IMR-90 (cell line): ENCODE results near the gene SESN3. TPM values are rescaled to one million over a fixed set of nuclear protein-coding genes. Genes with fewer than 3 reads are reported as not detected.

Source experiments
- ATAC-seq: fragments of 200-7000 bp; cut with Tn5 transposase; 2 replicates; pipeline ENCODE4 v1.9.1; 2020; ENCODE audit warnings: low read depth, mild to moderate bottlenecking, moderate library complexity
- BruUV-seq: library from RNA; stranded (reverse); fragments of 400-500 nt; replicated peaks from 2 replicates; lab custom pipeline; 2021; lab: Mats Ljungman, UMichigan
- CTCF ChIA-PET: fragments of 300-600 bp; formaldehyde crosslinking; extraction: SDS; loops from one replicate; lab custom pipeline; 2021; ENCODE audit warnings: antibody characterized with exemption; lab: Yijun Ruan, JAX
- POLR2A ChIA-PET: fragments of 300-600 bp; sonication (Branson Sonifier 250); formaldehyde crosslinking; loops from one replicate; lab custom pipeline; 2022; ENCODE audit warnings: antibody characterized with exemption; ENCODE audit not compliant: unreplicated experiment; lab: Charles Lee
- DNase-seq: peaks from one replicate; pipeline ENCODE4 v3.0.0; 2013
- H2AFZ ChIP-seq: replicated peaks from 2 replicates; pipeline ENCODE3; 2013; ENCODE audit warnings: low read length, mild to moderate bottlenecking; ENCODE audit not compliant: poor library complexity
- H2AK5ac ChIP-seq: 2 replicates; pipeline ENCODE4 v1.6.1; 2013; ENCODE audit warnings: low read depth, low read length, inconsistent platforms
- H2AK9ac ChIP-seq: replicated peaks from 2 replicates; pipeline ENCODE3; 2013; ENCODE audit warnings: mild to moderate bottlenecking, low read depth, low read length, moderate library complexity; ENCODE audit not compliant: poor library complexity
- H2BK120ac ChIP-seq: 2 replicates; pipeline ENCODE4 v1.6.1; 2013; ENCODE audit warnings: low read depth, low read length, inconsistent platforms
- H2BK15ac ChIP-seq: 3 replicates; pipeline ENCODE4 v1.6.1; 2013; ENCODE audit warnings: low read depth, low read length, inconsistent platforms
- H2BK20ac ChIP-seq: 2 replicates; pipeline ENCODE4 v1.6.1; 2013; ENCODE audit warnings: low read depth, mild to moderate bottlenecking, inconsistent platforms, low read length, moderate library complexity
- H2BK5ac ChIP-seq: 2 replicates; pipeline ENCODE4 v1.6.1; 2013; ENCODE audit warnings: mild to moderate bottlenecking, low read depth, low read length, inconsistent platforms; ENCODE audit not compliant: poor library complexity, severe bottlenecking
- H3K14ac ChIP-seq: replicated peaks from 2 replicates; pipeline ENCODE4 v1.6.1; 2013; ENCODE audit warnings: low read depth, low read length, inconsistent platforms
- H3K18ac ChIP-seq: 2 replicates; pipeline ENCODE4 v1.6.1; 2013; ENCODE audit warnings: low read depth, low read length, control low read depth
- H3K23ac ChIP-seq: 2 replicates; pipeline ENCODE4 v1.6.1; 2013; ENCODE audit warnings: low read depth, low read length, inconsistent platforms
- H3K27ac ChIP-seq: 2 replicates; pipeline ENCODE4 v1.5.1; 2013; ENCODE audit warnings: mild to moderate bottlenecking, control low read depth, low read length; ENCODE audit not compliant: insufficient read depth
- H3K27me3 ChIP-seq: 2 replicates; pipeline ENCODE4 v1.6.1; 2013; ENCODE audit warnings: low read length; ENCODE audit not compliant: control insufficient read depth, insufficient read depth
- H3K36me3 ChIP-seq: 2 replicates; pipeline ENCODE4 v1.6.1; 2013; ENCODE audit warnings: low read length, mixed read lengths; ENCODE audit not compliant: control insufficient read depth, insufficient read depth
- H3K4ac ChIP-seq: 2 replicates; pipeline ENCODE4 v1.6.1; 2013; ENCODE audit warnings: low read depth, low read length, inconsistent platforms
- H3K4me1 ChIP-seq: 2 replicates; pipeline ENCODE4 v1.6.1; 2013; ENCODE audit warnings: low read length, mixed read lengths; ENCODE audit not compliant: control insufficient read depth, insufficient read depth
- H3K4me2 ChIP-seq: 2 replicates; pipeline ENCODE4 v1.6.1; 2013; ENCODE audit warnings: low read depth, mild to moderate bottlenecking, control low read depth, low read length, moderate library complexity
- H3K4me3 ChIP-seq: 2 replicates; pipeline ENCODE4 v1.5.1; 2013; ENCODE audit warnings: low read depth, mild to moderate bottlenecking, control low read depth, low read length, moderate library complexity; ENCODE audit not compliant: insufficient read depth
- H3K56ac ChIP-seq: 2 replicates; pipeline ENCODE4 v1.6.1; 2013; ENCODE audit warnings: low read length, inconsistent platforms; ENCODE audit not compliant: insufficient read depth; ENCODE audit errors: extremely low read depth
- H3K79me1 ChIP-seq, 2 experiments: 2 replicates each; pipeline ENCODE4 v1.6.1; 2013; ENCODE audit warnings: low read length in 2 of 2, inconsistent platforms in 1 of 2, low read depth in 1 of 2
- H3K9ac ChIP-seq: 2 replicates; pipeline ENCODE4 v1.6.1; 2013; ENCODE audit warnings: low read depth, low read length, control low read depth
- H3K9me1 ChIP-seq: 2 replicates; pipeline ENCODE4 v1.6.1; 2013; ENCODE audit warnings: low read length, inconsistent platforms; ENCODE audit not compliant: insufficient read depth
- H3K9me3 ChIP-seq: 2 replicates; pipeline ENCODE4 v1.6.1; 2013; ENCODE audit warnings: low read length; ENCODE audit not compliant: control insufficient read depth, insufficient read depth
- H4K20me1 ChIP-seq: 2 replicates; pipeline ENCODE4 v1.6.1; 2013; ENCODE audit warnings: low read length, inconsistent platforms; ENCODE audit not compliant: insufficient read depth
- H4K5ac ChIP-seq: 2 replicates; pipeline ENCODE4 v1.6.1; 2013; ENCODE audit warnings: mild to moderate bottlenecking, low read depth, low read length, control low read depth
- H4K8ac ChIP-seq, 2 experiments: 2 replicates each; pipeline ENCODE4 v1.6.1; 2013; ENCODE audit warnings: low read depth in 2 of 2, low read length in 2 of 2, control low read depth in 1 of 2, inconsistent platforms in 1 of 2
- H4K91ac ChIP-seq: 2 replicates; pipeline ENCODE4 v1.6.1; 2013; ENCODE audit warnings: low read depth, low read length, inconsistent platforms; ENCODE audit not compliant: insufficient read depth
- MAZ ChIP-seq: IDR thresholded peaks from 2 replicates; pipeline ENCODE4 v1.6.1; 2012; ENCODE audit warnings: low read depth, mild to moderate bottlenecking, low read length, improper control_type of control experiment, moderate library complexity, borderline replicate concordance
- MXI1 ChIP-seq: IDR thresholded peaks from 2 replicates; pipeline ENCODE4 v1.6.1; 2012; ENCODE audit warnings: low read depth, mild to moderate bottlenecking, low read length, moderate library complexity, borderline replicate concordance
- WGBS, 2 experiments: methylation state at CpG; one replicate each; pipeline versions ENCODE4 v1.1.5 to v1.1.7; 2013; ENCODE audit warnings: missing lambda C conversion rate in 2 of 2; ENCODE audit not compliant: insufficient read length in 1 of 2; ENCODE audit errors: extremely low coverage in 2 of 2; 5-methylcytosine and 5-hydroxymethylcytosine counted together
- dilution Hi-C: fragments of 300-500 bp; cut with HindIII; formaldehyde crosslinking; loops from one replicate; pipeline ENCODE4 v1.14.3; 2018; ENCODE audit warnings: low sequenced_read_pairs; ENCODE audit not compliant: unreplicated experiment
- in situ Hi-C: fragments of 300-500 bp; cut with MboI; formaldehyde crosslinking; loops from 3 replicates; pipeline ENCODE4 v1.14.3; 2019; ENCODE audit warnings: low sequenced_read_pairs, inconsistent platforms, mixed read lengths
- intact Hi-C: fragments of 100-400 bp; cut with micrococcal nuclease; formaldehyde crosslinking; loops from 2 replicates; pipeline ENCODE4 v1.10.0; 2022
- polyA plus RNA-seq, 3 experiments: library from polyadenylated mRNA; depleted of rRNA; stranded (reverse); fragments of >200 nt; gene quantifications; 2 replicates each; pipeline ENCODE4 v1.2.3, GENCODE V29; 2012; ENCODE audit warnings: low replicate concordance in 1 of 3
- total RNA-seq: library from RNA; depleted of rRNA; stranded (reverse); fragments of >200 nt; gene quantifications from 2 replicates; pipeline ENCODE4 v1.2.3, GENCODE V29; 2012

Gene SESN3
- total and polyA plus RNA-seq, 2 of the 4 experiments (the other 2 are of a cell fraction) = 2.0 to 7.7 TPM

- Histone ChIP-seq H2BK120ac (no peak overlapping the region), H3K56ac (no peak overlapping the region), H4K5ac (no peak overlapping the region), H3K79me1 (no peaks in the 10 kb centered on the region), H3K9ac (0 out of 2 replicates have a peak overlapping the region, but pooled peaks have one; percentile 26), H3K23ac (no peak overlapping the region), H4K91ac (no peak overlapping the region), H2BK15ac (no peak overlapping the region), H3K4me2 (peak overlapping the region; percentile 64), H2BK20ac (no peak overlapping the region), H3K9me3 (no peaks in the 10 kb centered on the region), H2AK5ac (no peak overlapping the region), H3K18ac (no peak overlapping the region), H3K36me3 (no peaks in the 10 kb centered on the region), H3K14ac (no peak overlapping the region), H3K4me1 (no peaks in the 10 kb centered on the region), H3K4ac (no peak overlapping the region), H4K8ac (no peak overlapping the region), H3K27me3 (no peaks in the 10 kb centered on the region; the same call in 1 of the 2 replicates), H3K9me1 (no peaks in the 10 kb centered on the region), H2BK5ac (no peak overlapping the region), H4K20me1 (no peaks in the 10 kb centered on the region), H3K27ac (no peak overlapping the region), H2AK9ac (peak overlapping the region; percentile 75), H3K4me3 (peak overlapping the region; percentile 51), H2AFZ (peak overlapping the region; percentile 90)
- WGBS, 2 experiments = 1% methylated on average over 24 of the region's 40 CpGs; no CpG with 5 or more reads in 1 of the 2 experiments
- dilution Hi-C loops (no loop called here), in situ Hi-C loops (no loop called here), intact Hi-C loops (loop anchor here (1.0 kb wide), 2 partner anchors 79 to 282 kb away; no protein-coding TSS in a partner anchor)
- no TSS peak for BruUV-seq
- CTCF ChIA-PET = interaction anchor here (1.5 kb wide), 1 partner anchor 475 kb away, joined by 7 read pairs; no protein-coding TSS in a partner anchor
- POLR2A ChIA-PET = interaction anchor here (0.5 kb wide), 1 partner anchor 417 kb away, joined by 4 read pairs; no protein-coding TSS in a partner anchor
- TF ChIP-seq MXI1 = 0 out of 2 replicates have a peak, but pooled peaks have one; percentile 4
- TF ChIP-seq MAZ = no peak
- no peak for DNase-seq
- ATAC-seq = peak; percentile 16
Measured at GRCh38 chr11:95230810-95231126, 234 bp downstream of the SESN3 start.
